MM.1S (cell line): ENCODE measurements around the gene NHSL2.

ENCODE experiments used
- CTCF ChIP-seq: fragments of 300-600 bp; sonication (generic); IDR thresholded peaks from 2 replicates; pipeline ENCODE4 v1.5.1; 2016; ENCODE audit warnings: antibody characterized with exemption, low read length, mixed read lengths
- EZH2 ChIP-seq: fragments of 300-600 bp; sonication (generic); optimal IDR thresholded peaks from 2 replicates; pipeline ENCODE3; 2017; ENCODE audit warnings: low read depth, mild to moderate bottlenecking, antibody characterized with exemption, low read length, mixed read lengths
- EZH2phosphoT487 ChIP-seq: fragments of 300-600 bp; sonication (generic); IDR thresholded peaks from 2 replicates; pipeline ENCODE4 v1.6.1; 2018; ENCODE audit warnings: antibody characterized with exemption, low read length

DNA sequence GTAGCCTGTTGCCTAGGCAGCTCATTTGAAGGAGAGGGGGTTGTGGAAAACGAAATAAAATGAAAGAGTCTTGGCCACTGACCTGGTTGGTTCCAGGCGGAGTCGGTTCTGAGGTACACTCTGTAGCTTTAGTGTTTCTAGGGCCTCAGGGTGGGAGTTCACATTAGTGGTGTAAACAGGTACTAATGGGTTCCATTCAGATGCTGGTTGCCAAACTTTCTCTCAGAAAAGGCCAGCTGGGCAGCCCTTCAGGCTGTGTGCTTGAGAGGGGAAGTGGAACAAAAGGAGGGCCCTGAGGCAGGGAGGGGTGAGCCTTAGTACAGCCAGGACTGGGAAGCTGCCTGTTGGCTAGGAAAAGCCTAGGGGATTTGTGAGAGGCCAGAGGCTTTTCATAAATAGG is 24.8 kb downstream of the NHSL2 start:
- TF ChIP-seq CTCF (no peak), EZH2 (no peak), EZH2phosphoT487 (no peak)
